GM21367 (cell line): ENCODE data around the gene COPZ1.

Experiments used
- ATAC-seq: cut with Tn5 transposase; IDR thresholded peaks from one replicate; pipeline ENCODE4 v1.9.1; 2021; ENCODE audit not compliant: unreplicated experiment

COPZ1 gene

DNA sequence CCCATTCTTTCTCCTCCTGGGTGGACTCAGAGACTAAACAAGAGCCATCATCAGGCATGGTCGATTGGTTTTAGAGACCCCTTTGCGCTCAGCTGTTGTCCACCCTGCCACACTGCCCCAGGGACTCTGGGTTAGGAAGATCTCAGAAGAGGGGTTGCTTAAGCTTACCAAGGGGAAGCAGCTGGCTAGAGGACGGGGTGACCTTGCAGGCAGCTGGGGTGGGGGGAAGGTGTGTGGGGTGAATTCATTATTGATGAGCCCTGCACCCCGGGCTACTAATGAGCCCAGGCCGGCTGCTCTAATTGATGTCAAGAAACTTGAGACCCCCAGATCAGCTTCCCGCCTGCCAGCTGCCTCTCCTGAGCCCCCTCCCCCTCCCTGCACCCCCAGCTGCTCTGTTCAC, 68.3 kb downstream of the COPZ1 start:
- no peak for ATAC-seq

DNA sequence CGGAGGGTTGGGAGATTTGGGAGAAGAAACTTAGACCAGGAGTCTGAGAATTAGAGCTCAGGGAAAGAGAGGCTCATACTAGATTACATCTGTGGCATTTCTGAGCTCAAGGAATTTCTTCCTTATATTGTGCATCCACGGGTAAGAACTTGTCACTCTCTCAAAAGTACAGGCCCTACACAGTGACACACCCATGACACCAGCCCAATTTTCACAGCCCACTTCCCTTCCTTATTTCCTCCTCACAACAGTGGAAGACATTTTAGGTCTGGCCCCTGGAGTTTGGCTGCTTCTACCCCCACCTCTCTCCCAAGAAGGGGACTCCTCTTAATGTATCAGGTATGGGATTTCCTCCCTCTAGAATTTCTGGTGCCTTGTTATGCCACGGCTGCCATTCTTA, 68.8 kb downstream of the COPZ1 start:
- ATAC-seq: no peak

DNA sequence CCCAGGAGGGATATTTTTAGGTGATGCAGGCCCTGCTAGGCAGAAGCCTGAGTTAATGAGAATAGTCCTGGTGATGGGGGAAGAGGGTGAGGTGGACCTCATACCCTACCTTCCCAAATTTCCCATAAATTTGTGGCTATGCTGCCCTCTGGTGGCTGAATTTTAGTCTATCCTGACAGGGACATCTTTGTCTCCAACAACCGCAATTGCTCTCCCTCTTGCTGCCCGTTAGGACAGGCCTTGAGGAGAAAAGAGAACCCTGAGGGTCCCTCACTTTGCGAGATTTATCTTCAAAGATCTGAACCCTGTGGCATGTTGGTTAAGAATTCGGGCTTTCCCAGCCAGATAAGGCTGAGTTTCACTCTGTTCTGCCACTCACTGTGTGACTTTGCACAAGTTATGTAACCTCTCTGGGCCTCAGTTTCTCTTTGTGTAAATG, 69.4 kb downstream of the COPZ1 start:
- ATAC-seq: no peak

DNA sequence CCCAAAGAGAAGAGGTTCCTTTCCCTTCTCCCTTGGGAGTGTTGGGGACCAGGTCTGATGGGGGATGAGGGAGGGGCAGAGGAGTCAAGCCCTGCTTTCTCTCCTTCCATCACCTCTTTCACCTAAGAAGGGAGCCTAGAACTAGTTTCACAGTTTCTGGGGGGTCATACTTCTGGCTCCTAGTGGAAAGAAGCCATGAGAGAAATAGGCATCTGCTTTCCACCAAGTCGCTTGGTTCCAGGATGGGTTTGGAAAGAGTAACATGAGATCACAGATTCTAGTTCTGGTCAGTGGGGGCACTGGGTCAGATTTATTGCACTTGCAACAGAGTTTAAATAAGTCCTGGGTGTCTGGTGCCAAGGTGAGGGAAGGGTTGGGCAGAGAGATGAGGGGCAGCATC, 70.1 kb downstream of the COPZ1 start:
- no peak for ATAC-seq

DNA sequence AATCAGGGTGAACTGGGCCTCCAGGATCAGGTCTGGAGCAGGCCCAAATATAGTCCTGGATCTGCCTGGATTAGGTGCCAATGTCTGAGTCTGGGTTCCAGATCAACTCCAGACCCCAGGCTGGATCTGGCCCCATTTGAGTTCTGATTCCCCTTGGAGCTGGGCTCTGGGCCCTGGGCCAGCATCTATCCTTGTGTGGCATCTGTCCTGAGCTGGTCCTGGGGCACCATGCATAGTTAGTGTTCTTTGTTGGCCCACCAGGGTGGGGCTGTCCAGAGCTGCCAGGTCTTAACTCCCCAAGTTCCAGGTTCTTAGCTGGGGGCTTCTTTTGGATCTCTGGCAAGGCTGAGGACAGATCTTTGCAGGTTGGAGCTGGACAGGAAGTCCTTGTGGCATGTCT, 70.6 kb downstream of the COPZ1 start:
- ATAC-seq: no peak

DNA sequence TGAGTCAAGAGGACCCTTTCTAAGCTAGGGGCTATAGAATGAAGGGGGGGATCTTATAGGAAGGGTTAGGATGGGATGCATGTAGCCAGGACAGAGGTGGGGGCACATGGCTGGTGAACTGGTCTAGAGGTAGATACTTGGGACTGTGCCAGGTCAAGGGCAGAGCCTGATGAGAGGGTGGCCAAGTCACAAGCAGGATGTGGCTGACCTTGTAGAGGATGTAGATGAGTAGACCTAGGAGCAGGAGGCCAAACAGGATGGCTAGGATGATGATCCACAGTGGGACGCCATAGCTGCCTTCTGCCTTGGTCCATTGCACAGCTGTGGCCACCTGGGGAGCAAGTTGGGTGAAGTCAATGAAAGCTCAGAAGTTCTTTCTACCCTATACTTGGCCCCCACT, 72.2 kb downstream of the COPZ1 start:
- ATAC-seq: no peak

DNA sequence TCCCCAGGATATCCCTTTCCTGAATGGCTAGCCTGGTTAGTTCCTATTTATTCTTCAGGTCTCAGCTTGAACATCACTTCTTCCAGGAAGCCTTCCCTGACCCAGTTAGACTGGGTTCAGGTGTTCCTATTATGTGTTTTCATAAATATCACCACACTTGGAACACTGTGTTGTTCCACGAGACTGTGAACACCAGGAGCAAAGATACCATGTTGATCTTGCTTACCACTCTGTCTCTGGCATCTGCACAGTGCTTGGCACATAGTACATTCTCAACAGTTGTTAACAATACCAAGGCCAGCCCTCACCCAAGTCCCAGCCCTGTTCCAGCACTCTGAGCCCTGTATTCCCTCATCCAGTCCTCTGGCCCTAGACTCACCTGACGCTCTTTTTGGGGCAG, 73.3 kb downstream of the COPZ1 start:
- ATAC-seq: no peak

DNA sequence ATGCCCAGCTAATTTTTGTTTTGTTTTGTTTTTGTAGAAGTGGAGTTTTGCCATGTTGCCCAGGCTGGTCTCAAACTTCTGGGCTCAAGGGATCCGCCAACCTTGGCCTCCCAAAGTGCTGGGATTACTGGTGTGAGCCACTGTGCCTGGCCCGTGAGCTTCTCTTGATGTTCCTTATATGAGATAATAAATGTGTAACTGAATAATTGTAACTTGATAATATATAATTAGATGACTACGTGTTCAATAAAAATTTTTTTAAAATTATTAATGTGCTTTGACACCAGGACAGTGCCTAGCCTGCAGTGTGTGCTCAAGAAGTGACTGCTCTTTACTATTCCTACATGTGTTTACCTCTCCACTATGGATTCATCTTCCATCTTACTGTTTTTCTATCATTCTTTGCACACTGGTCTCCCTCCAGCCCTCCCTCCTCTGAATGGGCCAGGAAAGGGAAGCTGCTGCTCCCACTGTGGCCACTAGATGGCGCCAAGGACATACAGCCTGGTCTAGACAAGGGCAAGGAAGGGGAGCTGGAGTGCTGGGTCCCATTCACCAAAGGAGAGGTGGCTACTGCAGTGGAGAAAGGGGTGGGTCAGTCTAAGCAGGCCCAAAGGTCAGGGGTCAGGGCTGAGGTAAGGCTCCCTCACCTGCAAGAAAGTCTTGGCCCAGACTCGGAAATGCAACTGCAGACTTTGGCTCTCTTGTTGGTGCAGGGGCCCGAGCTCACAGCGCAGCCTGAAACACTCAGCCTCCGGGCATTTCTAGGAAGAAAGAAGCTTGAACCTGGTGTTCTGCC, 74.3 kb downstream of the COPZ1 start:
- no peak for ATAC-seq

DNA sequence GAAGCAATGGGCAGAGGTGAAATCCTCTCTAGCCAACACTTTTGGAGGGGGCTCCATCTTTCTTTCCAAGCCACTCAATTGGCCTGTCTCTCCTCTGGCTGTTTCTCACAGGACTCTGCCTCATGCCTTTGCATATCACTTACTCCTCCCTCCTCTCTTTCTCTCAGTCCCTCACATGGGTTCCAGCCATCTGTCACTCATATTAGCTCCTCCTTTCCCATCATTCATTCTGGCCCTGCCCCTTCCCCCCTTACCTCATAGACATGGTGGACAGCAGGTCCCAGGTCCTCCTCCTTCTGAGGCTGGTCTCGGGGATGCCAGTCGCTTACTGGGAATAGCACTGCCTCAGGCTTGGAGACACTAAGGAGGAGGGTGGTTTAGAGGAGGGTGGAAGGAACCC, 76.2 kb downstream of the COPZ1 start:
- ATAC-seq: no peak
